ENCODE data around the gene BIRC6.
A peak's percentile ranks its signal among the peaks of the same experiment; 100 is the strongest.
"Not testable (repeated sequence)": the region's sequence is repeated elsewhere in the genome, so short reads cannot be mapped to it uniquely, and the experiment has no call there.

BIRC6 gene

GRCh38 chr2:32496662-32497061, 139.8 kb downstream of the BIRC6 start:
- ATAC-seq (replicated peaks; ENCODE audit: extremely low read depth, poor library complexity, severe bottlenecking) = no peak
- peaks cover 11% of the 10 kb centered on the region for H3K4me1 Mint-ChIP-seq
- peak overlapping the region; percentile 55 for H3K27ac Mint-ChIP-seq (ENCODE audit: low read depth)
- no peak overlapping the region for H3K4me3 Mint-ChIP-seq
- H3K36me3 Mint-ChIP-seq (ENCODE audit: insufficient read depth) = peaks cover 59% of the 10 kb centered on the region
- DNase-seq (ENCODE audit: low spot score in 2 of 2) = no peak
- no peaks in the 10 kb centered on the region for H3K9me3 Mint-ChIP-seq
- H3K27me3 Mint-ChIP-seq = no peaks in the 10 kb centered on the region

DNA sequence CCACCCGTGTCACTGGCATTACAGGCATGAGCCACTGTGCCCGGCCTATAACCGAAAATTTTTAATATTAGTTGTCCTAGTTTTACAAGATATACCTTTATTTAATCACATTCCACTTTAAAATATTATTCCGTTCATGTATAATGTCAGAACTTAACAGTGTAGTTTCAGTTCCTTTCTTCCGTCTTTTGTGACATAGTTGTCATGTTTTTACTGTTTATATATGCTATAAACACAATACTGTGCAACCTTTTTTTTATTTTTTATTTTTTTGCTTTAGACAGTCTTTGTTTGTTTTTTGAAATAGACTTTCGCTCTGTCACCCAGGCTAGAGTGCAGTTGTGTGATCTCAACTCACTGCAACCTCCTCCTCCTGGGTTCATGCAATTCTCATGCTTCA, 141.5 kb downstream of the BIRC6 start:
- no peaks in the 10 kb centered on the region for H3K9me3 Mint-ChIP-seq
- no peak for DNase-seq (ENCODE audit: low spot score in 2 of 2)

GRCh38 chr2:32502941-32503340, 146.1 kb downstream of the BIRC6 start:
- Mint-ChIP-seq H3K4me1 (no peaks in the 10 kb centered on the region), H3K9me3 (no peaks in the 10 kb centered on the region), H3K4me3 (no peak overlapping the region), H3K27me3 (no peaks in the 10 kb centered on the region), H3K27ac (ENCODE audit: low read depth) (no peak overlapping the region), H3K36me3 (ENCODE audit: insufficient read depth) (peaks cover 51% of the 10 kb centered on the region)
- DNase-seq (ENCODE audit: low spot score in 2 of 2) = no peak
- ATAC-seq (replicated peaks; ENCODE audit: extremely low read depth, poor library complexity, severe bottlenecking) = no peak

More for the DNA sequence above, 141.5 kb downstream of the BIRC6 start:
- Mint-ChIP-seq H3K27me3 (no peaks in the 10 kb centered on the region), H3K27ac (ENCODE audit: low read depth) (no peak overlapping the region), H3K4me3 (no peak overlapping the region), H3K4me1 (peaks cover 11% of the 10 kb centered on the region), H3K36me3 (ENCODE audit: insufficient read depth) (peaks cover 65% of the 10 kb centered on the region)
- ATAC-seq (replicated peaks; ENCODE audit: extremely low read depth, poor library complexity, severe bottlenecking) = no peak

DNA sequence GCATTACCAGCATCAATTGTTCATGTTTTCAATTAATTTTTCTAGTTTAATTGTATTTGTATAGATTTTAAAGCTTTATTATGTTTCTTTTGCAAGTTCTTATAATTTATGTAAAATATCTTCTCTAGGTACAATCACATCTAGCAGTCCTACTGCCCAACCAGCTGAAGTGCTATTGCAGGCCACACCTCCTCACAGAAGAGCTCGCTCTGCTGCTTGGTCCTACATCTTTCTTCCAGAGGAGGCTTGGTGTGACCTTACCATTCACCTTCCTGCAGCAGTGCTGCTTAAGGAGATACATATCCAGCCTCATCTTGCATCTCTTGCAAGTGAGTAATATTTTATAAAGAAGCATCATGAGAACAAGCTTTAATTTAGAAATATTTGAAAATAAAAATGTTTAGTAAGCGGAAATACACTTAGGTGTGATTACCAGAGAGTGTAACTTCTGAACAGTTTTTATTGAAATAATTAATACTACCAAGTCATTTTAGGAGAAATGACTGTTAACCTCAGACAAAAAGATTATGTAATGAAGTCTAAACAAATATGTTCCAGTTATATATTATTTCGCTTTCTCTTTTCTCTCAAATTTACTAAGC, 148.2 kb downstream of the BIRC6 start:
- Mint-ChIP-seq H3K9me3 (no peaks in the 10 kb centered on the region), H3K27ac (ENCODE audit: low read depth) (no peak overlapping the region), H3K27me3 (no peaks in the 10 kb centered on the region), H3K4me1 (no peaks in the 10 kb centered on the region), H3K36me3 (ENCODE audit: insufficient read depth) (peaks cover 46% of the 10 kb centered on the region), H3K4me3 (no peak overlapping the region)
- ATAC-seq (replicated peaks; ENCODE audit: extremely low read depth, poor library complexity, severe bottlenecking) (no peak), DNase-seq (ENCODE audit: low spot score in 2 of 2) (no peak)

DNA sequence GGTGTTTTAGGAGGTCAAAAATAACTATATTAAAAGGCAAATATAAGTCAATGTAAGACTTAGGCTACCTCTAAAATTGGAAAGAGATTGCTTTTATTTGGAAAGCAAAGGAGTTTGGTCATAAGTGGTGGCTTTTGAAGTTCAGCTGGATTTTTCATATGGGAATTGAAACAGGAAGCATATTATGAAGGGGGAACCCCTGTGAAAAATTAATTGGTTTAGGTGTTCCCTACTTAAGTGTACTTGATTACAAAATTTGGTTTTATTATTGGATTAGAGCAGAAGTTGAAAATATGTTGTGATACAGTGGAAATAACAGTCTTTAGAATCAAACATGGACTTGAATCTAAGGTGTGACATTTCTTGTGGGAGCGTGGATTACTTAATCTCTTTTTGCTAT, 149.6 kb downstream of the BIRC6 start:
- H3K4me3 Mint-ChIP-seq = no peak overlapping the region
- H3K27me3 Mint-ChIP-seq = no peaks in the 10 kb centered on the region
- ATAC-seq (replicated peaks; ENCODE audit: extremely low read depth, poor library complexity, severe bottlenecking) (no peak), DNase-seq (ENCODE audit: low spot score in 2 of 2) (no peak)
- no peaks in the 10 kb centered on the region for H3K4me1 Mint-ChIP-seq
- peak overlapping the region; percentile 38 for H3K27ac Mint-ChIP-seq (ENCODE audit: low read depth)
- no peaks in the 10 kb centered on the region for H3K9me3 Mint-ChIP-seq
- H3K36me3 Mint-ChIP-seq (ENCODE audit: insufficient read depth) = peaks cover 49% of the 10 kb centered on the region

DNA sequence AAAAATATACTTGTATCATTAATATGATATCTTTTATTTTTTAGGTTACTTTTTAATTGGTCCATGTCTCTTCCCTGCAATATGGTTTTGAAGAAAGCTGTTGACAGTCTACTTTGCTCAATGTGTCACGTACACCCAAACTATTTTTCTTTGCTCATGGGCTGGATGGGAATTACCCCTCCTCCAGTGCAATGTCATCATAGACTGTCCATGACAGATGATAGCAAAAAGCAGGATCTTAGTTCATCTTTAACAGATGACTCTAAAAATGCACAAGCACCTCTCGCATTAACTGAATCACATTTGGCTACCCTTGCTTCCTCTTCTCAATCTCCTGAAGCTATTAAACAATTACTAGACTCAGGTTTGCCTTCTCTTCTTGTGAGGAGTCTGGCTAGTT, 158.1 kb downstream of the BIRC6 start:
- H3K4me1 Mint-ChIP-seq = no peaks in the 10 kb centered on the region
- DNase-seq (ENCODE audit: low spot score in 2 of 2) (no peak), ATAC-seq (replicated peaks; ENCODE audit: extremely low read depth, poor library complexity, severe bottlenecking) (no peak)
- no peaks in the 10 kb centered on the region for H3K9me3 Mint-ChIP-seq
- H3K4me3 Mint-ChIP-seq = no peak overlapping the region
- H3K27ac Mint-ChIP-seq (ENCODE audit: low read depth) = no peak overlapping the region
- no peaks in the 10 kb centered on the region for H3K27me3 Mint-ChIP-seq
- peaks cover 65% of the 10 kb centered on the region for H3K36me3 Mint-ChIP-seq (ENCODE audit: insufficient read depth)

- Mint-ChIP-seq H3K4me3 (no peak overlapping the region), H3K9me3 (no peaks in the 10 kb centered on the region), H3K27ac (ENCODE audit: low read depth) (no peak overlapping the region), H3K36me3 (ENCODE audit: insufficient read depth) (peaks cover 61% of the 10 kb centered on the region), H3K27me3 (no peaks in the 10 kb centered on the region), H3K4me1 (no peaks in the 10 kb centered on the region)
- ATAC-seq (replicated peaks; ENCODE audit: extremely low read depth, poor library complexity, severe bottlenecking) (no peak), DNase-seq (ENCODE audit: low spot score in 2 of 2) (no peak)
These were observed 159.7 kb downstream of the BIRC6 start for GRCh38 chr2:32516567-32516966.

- H3K4me1 Mint-ChIP-seq = peaks cover 6% of the 10 kb centered on the region
- DNase-seq (ENCODE audit: low spot score in 2 of 2) (no peak), ATAC-seq (replicated peaks; ENCODE audit: extremely low read depth, poor library complexity, severe bottlenecking) (no peak)
- no peak overlapping the region for H3K4me3 Mint-ChIP-seq
- H3K9me3 Mint-ChIP-seq = no peaks in the 10 kb centered on the region
- H3K27me3 Mint-ChIP-seq = no peaks in the 10 kb centered on the region
- H3K27ac Mint-ChIP-seq (ENCODE audit: low read depth) = no peak overlapping the region
- peaks cover 55% of the 10 kb centered on the region for H3K36me3 Mint-ChIP-seq (ENCODE audit: insufficient read depth)
These were observed 165.9 kb downstream of the BIRC6 start for GRCh38 chr2:32522770-32523169.

DNA sequence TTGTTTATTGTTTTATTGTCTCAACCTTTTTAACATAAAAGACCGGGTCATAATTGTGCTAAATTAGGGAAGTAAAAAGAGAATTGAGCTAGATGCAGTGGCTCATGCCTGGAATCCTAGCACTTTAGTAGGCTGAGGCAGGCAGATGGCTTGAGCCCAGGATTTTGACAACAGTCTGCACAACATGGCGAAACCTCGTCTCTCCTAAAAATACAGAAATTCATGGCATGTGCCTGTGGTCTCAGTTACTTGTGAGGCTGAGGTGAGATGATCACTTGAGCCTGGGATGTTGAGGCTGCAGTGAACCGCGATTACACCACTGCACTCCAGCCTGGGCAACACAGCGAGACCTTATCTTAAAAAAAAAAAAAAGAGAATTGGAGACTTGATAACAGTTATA, 166.9 kb downstream of the BIRC6 start:
- Mint-ChIP-seq H3K27ac (ENCODE audit: low read depth) (no peak overlapping the region), H3K4me3 (no peak overlapping the region), H3K9me3 (no peaks in the 10 kb centered on the region), H3K4me1 (peaks cover 6% of the 10 kb centered on the region), H3K36me3 (ENCODE audit: insufficient read depth) (peaks cover 54% of the 10 kb centered on the region), H3K27me3 (no peaks in the 10 kb centered on the region)
- DNase-seq (ENCODE audit: low spot score in 2 of 2) (no peak), ATAC-seq (replicated peaks; ENCODE audit: extremely low read depth, poor library complexity, severe bottlenecking) (no peak)

- Mint-ChIP-seq H3K27ac (ENCODE audit: low read depth) (peak overlapping the region; percentile 6), H3K4me3 (no peak overlapping the region), H3K4me1 (peaks cover 10% of the 10 kb centered on the region), H3K9me3 (no peaks in the 10 kb centered on the region), H3K27me3 (no peaks in the 10 kb centered on the region), H3K36me3 (ENCODE audit: insufficient read depth) (peaks cover 39% of the 10 kb centered on the region)
- DNase-seq (ENCODE audit: low spot score in 2 of 2) (no peak), ATAC-seq (replicated peaks; ENCODE audit: extremely low read depth, poor library complexity, severe bottlenecking) (no peak)
These were observed 175.5 kb downstream of the BIRC6 start for GRCh38 chr2:32532341-32532740.

- Mint-ChIP-seq H3K4me3 (no peak overlapping the region), H3K27ac (ENCODE audit: low read depth) (no peak overlapping the region), H3K36me3 (ENCODE audit: insufficient read depth) (peaks cover 33% of the 10 kb centered on the region), H3K4me1 (peaks cover 10% of the 10 kb centered on the region), H3K27me3 (no peaks in the 10 kb centered on the region), H3K9me3 (no peaks in the 10 kb centered on the region)
- DNase-seq (ENCODE audit: low spot score in 2 of 2) = no peak
- ATAC-seq (replicated peaks; ENCODE audit: extremely low read depth, poor library complexity, severe bottlenecking) = no peak
These were observed 176.1 kb downstream of the BIRC6 start for GRCh38 chr2:32532961-32533360.

DNA sequence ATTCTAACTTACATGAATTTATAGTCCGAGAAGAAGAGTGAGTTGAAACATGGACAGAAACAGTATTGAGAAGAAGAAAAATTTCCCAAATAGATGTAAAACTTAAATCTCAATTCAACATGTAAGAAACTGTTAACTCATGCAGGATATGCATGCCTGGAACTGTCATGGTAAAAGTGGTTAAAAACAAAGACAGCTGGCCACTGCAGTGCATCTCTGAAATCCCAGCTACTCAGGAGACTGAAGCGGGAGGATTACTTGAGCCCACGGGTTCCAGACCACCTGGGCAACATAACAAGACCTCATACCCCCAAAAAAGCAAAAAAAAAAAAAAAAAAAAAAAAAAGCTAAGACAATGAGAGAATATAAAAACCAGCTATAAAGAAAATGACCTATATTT, 178.0 kb downstream of the BIRC6 start:
- DNase-seq (ENCODE audit: low spot score in 2 of 2) (no peak), ATAC-seq (replicated peaks; ENCODE audit: extremely low read depth, poor library complexity, severe bottlenecking) (no peak)
- H3K36me3 Mint-ChIP-seq (ENCODE audit: insufficient read depth) = peaks cover 29% of the 10 kb centered on the region
- H3K27ac Mint-ChIP-seq (ENCODE audit: low read depth) = peak overlapping the region; percentile 32
- no peaks in the 10 kb centered on the region for H3K27me3 Mint-ChIP-seq
- peaks cover 16% of the 10 kb centered on the region for H3K4me1 Mint-ChIP-seq
- no peaks in the 10 kb centered on the region for H3K9me3 Mint-ChIP-seq
- H3K4me3 Mint-ChIP-seq = no peak overlapping the region

DNA sequence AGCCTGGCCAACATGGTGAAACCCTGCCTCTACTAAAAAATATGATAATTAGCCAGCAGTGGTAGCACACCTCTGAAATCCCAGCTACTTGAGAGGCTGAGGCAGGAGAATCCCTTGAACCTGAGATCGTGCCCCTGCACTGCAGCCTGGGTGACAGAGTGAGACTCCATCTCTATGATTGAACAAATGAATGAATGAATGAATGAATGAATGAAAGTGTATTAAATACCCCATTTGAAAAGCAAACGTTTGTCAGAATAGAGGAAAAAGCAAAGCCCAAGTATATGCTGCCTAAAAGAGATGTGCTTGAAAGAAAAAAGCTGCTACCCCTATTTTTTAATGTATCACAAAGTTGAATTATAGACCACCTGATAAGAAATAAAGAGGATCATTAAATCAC, 181.9 kb downstream of the BIRC6 start:
- peaks cover 25% of the 10 kb centered on the region for H3K36me3 Mint-ChIP-seq (ENCODE audit: insufficient read depth)
- no peak overlapping the region for H3K4me3 Mint-ChIP-seq
- DNase-seq (ENCODE audit: low spot score in 2 of 2) = no peak
- peaks cover 17% of the 10 kb centered on the region for H3K4me1 Mint-ChIP-seq
- no peaks in the 10 kb centered on the region for H3K9me3 Mint-ChIP-seq
- no peaks in the 10 kb centered on the region for H3K27me3 Mint-ChIP-seq
- no peak for ATAC-seq (replicated peaks; ENCODE audit: extremely low read depth, poor library complexity, severe bottlenecking)
- no peak overlapping the region for H3K27ac Mint-ChIP-seq (ENCODE audit: low read depth)

- H3K27ac Mint-ChIP-seq (ENCODE audit: low read depth); H3K4me1 Mint-ChIP-seq; H3K27me3 Mint-ChIP-seq; ATAC-seq (replicated peaks; ENCODE audit: extremely low read depth, poor library complexity, severe bottlenecking); DNase-seq (ENCODE audit: low spot score in 2 of 2); H3K9me3 Mint-ChIP-seq; H3K4me3 Mint-ChIP-seq: not testable (repeated sequence)
- H3K36me3 Mint-ChIP-seq (ENCODE audit: insufficient read depth) = peaks cover 25% of the 10 kb centered on the region
These were observed 195.7 kb downstream of the BIRC6 start for GRCh38 chr2:32552483-32552882.
